Hematopoietic multipotent progenitor cell treated with erythropoietin and hydrocortisone succinate and interleukin-3 and kit ligand, for 17 days (in vitro differentiated cells): ENCODE results near the gene CRIP1.

Source experiments
- DNase-seq: peaks from one replicate; pipeline ENCODE4 v3.0.0-alpha.2; 2015; ENCODE audit warnings: low spot score

The CRIP1 gene

DNA sequence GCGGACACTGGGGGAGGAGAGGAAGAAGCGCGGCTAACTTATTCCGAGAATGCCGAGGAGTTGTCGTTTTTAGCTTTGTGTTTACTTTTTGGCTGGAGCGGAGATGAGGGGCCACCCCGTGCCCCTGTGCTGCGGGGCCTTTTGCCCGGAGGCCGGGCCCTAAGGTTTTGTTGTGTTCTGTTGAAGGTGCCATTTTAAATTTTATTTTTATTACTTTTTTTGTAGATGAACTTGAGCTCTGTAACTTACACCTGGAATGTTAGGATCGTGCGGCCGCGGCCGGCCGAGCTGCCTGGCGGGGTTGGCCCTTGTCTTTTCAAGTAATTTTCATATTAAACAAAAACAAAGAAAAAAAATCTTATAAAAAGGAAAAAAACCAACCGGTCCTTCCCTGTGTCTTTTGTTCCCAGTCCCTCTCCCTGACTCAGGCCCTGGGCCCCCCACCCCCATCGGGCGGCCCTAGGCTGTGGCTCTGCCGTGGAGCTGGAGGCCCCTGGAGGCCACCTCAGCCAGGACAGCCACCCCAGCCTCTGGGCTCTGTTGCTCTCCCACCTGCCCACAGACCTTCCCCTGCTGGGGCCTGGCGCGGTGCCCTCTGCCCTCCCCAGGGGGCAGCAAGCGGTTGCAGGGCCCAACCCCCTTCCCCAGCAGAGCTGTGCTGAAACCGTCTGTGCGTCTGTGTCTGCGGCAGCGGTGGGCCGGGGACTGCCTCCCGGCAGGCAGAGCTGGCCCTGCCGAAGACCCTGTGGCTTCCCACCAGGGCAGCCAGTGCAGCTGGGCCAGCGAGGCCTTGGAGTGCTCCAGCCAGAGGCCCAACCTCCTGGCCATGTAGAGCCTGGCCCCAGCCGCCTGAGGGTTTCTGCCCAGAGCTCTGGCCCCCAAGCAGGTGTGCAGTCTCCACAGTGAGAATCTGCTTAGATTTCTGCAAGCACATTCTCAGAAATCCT lies 16.1 kb upstream of the CRIP1 start:
- DNase-seq, result no peak

DNA sequence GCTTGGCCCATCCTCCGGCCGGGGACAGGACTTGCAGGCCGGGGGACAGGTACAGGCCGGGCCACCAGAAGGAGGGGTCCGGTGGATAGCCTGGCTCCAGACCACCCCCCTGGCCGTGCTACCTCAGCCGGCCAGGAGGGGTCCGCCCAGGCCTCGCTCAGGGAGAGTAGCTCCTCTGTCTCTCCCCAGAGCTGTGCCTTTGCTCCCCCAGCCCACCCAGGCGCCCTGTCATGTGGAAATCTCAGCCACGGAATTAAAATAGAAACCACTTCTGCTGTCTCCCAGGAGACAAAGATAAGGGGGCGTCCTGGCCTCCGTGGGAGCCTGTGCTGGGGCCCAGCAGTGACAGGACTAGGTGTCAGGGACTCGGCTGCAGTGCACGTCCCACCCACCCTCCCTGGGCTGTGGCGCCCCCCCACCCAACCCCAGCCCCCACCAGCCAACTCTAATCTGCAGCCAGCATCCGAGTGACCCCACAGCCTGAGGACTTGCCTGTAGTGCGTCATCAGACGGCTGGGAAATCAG lies 15.3 kb upstream of the CRIP1 start:
- no peak for DNase-seq

DNA sequence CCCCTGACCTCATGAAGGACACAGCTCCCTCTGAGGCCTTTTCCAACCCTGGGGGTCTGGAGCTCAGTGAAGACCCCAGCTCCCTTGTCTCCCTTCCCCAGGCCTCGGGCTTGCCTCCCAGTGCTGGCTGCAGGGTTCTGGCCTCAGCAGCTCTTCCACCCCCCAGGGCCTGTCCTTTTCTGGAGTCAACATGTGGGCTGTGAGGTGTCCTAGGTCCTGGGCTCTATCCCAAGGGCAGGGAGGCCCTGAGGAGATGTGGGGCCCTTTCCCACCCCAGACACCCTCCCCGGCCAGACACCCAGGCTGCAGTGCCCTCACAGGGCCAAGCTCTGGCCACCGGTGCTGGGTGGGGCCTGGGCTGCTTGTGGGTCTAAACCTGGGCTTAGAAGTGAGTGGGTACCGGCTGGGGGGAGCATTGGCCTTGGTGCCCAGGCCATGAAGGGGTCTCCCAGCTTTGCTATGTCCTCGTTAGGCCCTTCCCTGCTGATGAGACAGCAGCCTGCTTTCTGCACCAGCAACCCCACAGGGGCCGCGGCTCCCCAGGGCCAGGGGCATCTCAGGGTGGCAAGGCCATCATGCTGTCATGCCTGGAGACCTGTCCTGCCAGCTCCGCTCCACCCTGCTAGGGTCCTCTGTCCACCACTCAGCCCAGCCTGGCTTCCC lies 14.7 kb upstream of the CRIP1 start:
- no peak for DNase-seq

DNA sequence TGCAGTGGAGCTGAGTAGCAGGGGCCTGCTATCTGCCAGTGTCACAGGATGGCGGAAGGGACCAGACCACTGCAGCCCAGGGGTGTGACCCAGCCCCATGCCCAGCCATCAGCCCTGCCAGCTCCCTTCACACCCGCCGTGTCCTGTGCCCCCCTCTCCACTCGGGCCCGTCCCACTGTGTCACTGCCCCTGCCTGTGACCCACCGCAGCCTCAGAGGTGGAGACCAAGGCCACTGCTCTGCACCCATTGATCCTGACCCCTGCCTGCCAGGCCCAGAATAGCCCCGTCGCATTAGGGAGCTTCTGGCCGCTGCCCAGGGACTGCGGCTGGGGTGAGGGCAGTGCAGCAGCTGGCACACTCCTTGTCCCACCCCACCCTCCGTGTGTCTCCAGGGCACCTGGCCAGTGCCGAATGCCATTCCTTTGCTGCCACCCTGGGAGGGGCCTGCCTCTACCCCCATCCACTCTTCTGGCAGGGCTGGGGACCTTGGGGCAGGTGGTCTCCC lies 14.1 kb upstream of the CRIP1 start:
- DNase-seq, result no peak

DNA sequence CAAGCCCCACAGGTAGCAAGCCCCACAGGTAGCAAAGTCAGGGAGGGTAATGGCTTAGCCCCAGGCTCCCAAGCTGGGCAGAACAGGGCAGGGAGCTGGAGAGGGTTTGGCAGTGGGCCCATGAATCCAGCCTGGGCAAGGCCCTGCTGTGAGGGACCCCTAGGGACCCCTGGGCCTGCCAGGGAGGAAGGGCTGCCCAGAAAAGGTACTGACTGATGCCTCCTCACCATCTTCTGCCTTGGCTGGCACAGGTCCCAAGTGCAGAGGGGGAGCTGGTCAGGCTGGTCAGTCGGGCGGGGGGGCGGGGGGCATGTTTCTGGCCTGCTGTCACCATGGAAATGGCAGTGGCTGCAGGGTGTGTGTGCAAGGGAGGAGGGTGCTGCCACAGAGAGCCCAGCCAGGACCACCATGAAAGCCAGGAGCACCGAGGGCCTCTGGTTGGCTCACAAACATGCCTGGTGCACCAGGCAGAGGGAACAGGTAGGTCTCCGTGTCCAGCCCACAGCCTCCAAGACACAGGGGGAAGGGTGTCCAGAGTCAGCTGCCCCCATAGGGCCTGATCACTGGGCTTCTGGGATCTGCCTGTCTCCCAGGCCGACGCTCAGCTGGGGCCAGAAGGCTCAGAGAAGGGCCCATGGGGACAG lies 13.5 kb upstream of the CRIP1 start:
- DNase-seq, result no peak

GRCh38 chr14:105473677-105474482 lies 12.8 kb upstream of the CRIP1 start:
- peak; percentile 67 for DNase-seq

- peak; percentile 51 for DNase-seq
These were observed 12.0 kb upstream of the CRIP1 start, which contains the start of gene CRIP2 for GRCh38 chr14:105474483-105475268. TSS of gene CRIP2 (plus strand) at chr14:105474821. CDS start at chr14:105474863, 42 bp downstream.

- DNase-seq, result no peak
These were observed 11.2 kb upstream of the CRIP1 start for GRCh38 chr14:105475269-105476096.

DNA sequence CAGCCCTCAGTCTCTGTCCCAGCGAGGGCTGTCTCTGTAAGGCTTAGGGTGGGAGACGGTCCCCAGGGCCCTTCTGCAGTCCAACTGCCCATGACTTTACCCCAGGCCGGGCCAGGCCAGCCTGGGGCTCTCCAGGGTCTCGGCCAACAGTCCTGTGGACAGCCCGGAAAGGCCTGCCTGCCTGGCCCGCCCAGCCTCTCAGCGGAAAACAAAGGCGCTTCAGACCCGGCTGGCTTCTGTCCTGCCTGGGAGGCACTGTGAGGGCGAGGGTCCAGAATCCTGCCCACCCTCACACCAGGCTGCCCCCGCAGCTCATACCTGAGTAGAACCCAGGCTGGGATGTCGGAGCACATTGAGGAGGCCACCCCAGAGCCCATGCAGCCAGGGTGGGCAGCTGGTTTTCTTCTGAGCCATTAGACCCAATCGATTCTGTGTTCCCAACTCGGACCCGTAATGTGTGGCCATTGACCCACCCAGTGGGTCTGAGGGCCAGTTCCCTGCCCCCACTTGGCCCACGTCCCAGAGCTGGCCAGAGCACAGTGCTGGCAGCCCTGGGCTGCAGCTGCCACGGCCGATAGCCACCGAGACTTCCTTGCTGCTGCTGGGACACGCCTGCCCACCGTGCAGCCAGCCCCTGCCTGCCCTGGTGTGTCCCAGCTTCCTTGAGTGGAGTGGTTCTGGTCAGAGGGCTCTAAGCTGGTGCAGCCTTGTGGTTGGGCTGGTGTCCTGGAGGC lies 10.4 kb upstream of the CRIP1 start:
- DNase-seq, result no peak

- DNase-seq, result no peak
These were observed 9.6 kb upstream of the CRIP1 start for GRCh38 chr14:105476831-105477659.

DNA sequence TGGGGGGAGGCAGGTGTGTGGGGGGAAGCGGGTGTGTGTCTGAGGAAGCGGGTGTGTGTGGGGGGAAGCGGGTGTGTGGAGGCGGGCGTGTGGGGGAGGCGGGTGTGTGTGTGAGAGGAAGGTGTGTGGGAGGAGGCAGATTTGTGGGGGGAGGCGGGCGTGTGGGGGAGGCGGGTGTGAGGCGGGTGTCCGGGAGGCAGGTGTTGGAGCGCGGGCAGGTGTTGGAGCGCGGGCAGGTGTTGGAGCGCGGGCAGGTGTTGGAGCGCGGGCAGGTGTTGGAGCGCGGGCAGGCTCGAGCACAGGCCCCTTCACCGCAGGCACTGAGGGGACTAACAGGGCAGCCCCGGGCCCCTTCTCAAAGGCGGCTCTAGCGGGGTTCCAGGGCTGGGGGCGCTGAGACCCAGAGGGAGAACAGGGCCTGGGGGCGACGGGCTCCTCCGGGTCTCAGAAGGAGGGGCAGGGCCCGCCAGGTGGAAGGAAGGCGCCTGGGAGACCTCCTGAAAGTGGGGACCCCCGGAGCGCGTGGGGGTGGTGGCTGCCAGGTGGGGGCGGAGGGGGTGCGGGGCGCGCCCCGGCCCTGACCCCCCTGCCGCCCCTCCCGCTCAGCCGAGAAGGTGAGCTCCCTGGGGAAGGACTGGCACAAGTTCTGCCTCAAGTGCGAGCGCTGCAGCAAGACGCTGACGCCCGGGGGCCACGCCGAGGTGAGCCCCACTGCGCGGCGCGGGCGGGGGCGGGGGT lies 8.9 kb upstream of the CRIP1 start:
- no peak for DNase-seq

DNA sequence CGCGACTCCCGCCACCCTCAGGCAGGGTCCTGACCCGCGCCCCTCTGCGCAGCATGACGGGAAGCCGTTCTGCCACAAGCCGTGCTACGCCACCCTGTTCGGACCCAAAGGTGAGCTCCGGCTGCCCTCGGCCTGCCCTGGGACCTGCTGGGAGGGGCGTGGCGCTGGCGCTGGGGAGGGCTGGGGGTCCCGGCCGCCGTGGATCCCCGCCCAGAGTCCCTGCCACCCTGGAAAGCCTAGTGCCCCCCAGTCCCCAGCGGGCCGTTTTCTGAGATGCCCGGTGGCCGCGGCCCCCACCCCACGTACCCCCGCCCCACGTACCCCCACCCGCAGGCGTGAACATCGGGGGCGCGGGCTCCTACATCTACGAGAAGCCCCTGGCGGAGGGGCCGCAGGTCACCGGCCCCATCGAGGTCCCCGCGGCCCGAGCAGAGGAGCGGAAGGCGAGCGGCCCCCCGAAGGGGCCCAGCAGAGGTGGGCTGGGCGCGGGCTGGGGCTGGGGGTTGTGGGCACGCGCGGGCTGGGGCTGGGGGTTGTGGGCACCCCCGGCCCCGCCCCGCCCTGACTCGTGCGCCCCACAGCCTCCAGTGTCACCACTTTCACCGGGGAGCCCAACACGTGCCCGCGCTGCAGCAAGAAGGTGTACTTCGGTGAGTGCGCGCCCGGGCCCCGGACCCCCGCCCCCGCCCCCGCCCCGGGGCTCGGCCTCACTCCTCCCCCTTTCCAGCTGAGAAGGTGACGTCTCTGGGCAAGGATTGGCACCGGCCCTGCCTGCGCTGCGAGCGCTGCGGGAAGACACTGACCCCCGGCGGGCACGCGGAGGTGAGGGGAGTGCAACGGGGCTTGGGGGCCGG lies 8.1 kb upstream of the CRIP1 start:
- DNase-seq, result no peak

DNA sequence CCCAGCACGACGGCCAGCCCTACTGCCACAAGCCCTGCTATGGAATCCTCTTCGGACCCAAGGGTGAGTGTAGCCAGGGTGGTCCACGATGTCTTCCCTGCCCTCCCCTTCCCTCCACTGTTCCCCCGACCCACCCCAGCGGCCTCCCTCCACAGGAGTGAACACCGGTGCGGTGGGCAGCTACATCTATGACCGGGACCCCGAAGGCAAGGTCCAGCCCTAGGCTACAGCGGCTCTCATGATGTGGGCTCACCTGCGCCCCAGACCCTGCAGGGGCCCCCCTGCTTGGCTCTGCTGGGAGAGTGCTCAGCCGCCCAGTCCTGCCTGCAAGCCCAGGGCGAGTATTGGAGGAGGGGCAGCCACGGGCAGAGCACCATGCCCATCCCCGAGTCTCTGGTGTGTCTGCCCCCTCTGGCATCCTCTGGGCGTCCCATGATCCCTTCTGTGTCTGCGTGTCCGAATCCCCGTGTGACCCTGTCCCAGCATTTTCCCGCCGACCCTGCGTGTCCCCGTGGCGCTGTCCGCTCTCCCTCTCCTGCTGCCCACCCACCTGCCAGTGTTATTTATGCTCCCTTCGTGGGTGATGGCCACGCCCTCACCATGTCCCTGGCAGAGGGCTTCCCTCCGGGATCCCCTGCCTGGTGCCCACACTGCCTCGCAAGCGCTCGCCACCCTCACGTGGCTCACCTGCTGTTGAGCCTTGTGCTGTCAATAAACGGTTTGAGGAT lies 7.1 kb upstream of the CRIP1 start:
- no peak for DNase-seq

DNA sequence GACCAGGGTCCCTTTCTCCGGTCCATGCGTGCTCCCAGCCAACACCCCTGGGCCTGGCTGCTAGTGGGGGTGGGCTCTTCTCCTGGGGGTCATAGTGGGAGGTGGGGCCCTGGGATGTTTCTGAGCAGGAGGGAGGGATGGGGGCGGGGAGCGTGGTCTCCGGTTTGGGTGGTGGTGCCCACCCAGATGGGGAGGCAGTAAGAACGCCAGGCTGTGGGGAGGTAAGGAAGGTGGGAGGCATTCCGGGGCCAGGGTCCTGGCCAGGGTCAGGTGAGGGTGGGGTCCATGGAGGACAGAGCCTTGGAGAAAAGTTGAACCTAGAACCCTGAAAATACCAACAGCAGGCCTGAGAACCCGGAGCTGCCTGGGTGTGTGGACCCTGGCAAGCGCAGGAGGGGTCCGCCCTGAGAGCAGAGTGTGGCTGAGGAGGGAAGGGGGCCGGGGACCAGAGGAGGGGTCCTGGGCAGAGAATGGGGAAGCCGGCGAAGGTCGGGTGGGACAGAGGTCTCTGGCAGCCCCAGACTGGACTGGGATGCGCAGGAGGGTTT lies 6.4 kb upstream of the CRIP1 start:
- DNase-seq, result no peak
